ENCODE results near the gene RBBP8NL.

The RBBP8NL gene

GRCh38 chr20:62389601-62390087 is 37.7 kb downstream of the RBBP8NL start:
- no peak overlapping the region for H2AFZ ChIP-seq (ENCODE audit: low read depth, low read length)
- H3K9me3 ChIP-seq (ENCODE audit: insufficient read depth, low read length, severe bottlenecking): no peaks in the 10 kb centered on the region
- peaks cover 36% of the 10 kb centered on the region for H3K4me1 ChIP-seq (ENCODE audit: insufficient read depth, low read length)
- no peak overlapping the region for H3K4me2 ChIP-seq (ENCODE audit: insufficient read depth, low read length)
- no peak overlapping the region for H3K9ac ChIP-seq (ENCODE audit: low read depth, low read length)
- H4K20me1 ChIP-seq (ENCODE audit: insufficient read depth, low read length): peaks cover 58% of the 10 kb centered on the region
- peaks cover 50% of the 10 kb centered on the region for H3K79me2 ChIP-seq (ENCODE audit: insufficient read depth, low read length)
- H3K4me3 ChIP-seq (ENCODE audit: low read depth in 1 of 2, low read length in 2 of 2): no peak overlapping the region
- H3K27ac ChIP-seq (ENCODE audit: low read length): no peak overlapping the region
- peaks cover 72% of the 10 kb centered on the region for H3K36me3 ChIP-seq (ENCODE audit: insufficient read depth, low read length)
- no peak for TF ChIP-seq EZH2 (IDR thresholded peaks at IDR 0.05; ENCODE audit: borderline replicate concordance, low read depth, low read length, severe bottlenecking)
- no peak for TF ChIP-seq CTCF (IDR thresholded peaks at IDR 0.05; ENCODE audit: borderline replicate concordance, extremely low read depth, low read length, poor library complexity, severe bottlenecking)
- DNase-seq (no peak), ATAC-seq (ENCODE audit: insufficient read depth, low read depth) (no peak)
- no peaks in the 10 kb centered on the region for H3K27me3 ChIP-seq (ENCODE audit: insufficient read depth, low read length, poor library complexity)

GRCh38 chr20:62388839-62389600 is 38.3 kb downstream of the RBBP8NL start:
- no peaks in the 10 kb centered on the region for H3K27me3 ChIP-seq (ENCODE audit: insufficient read depth, low read length, poor library complexity)
- peak overlapping the region; percentile 79 for H3K4me2 ChIP-seq (ENCODE audit: insufficient read depth, low read length)
- ATAC-seq (ENCODE audit: insufficient read depth, low read depth): no peak
- peaks cover 69% of the 10 kb centered on the region for H3K36me3 ChIP-seq (ENCODE audit: insufficient read depth, low read length)
- H3K9ac ChIP-seq (ENCODE audit: low read depth, low read length): peak overlapping the region; percentile 89
- peaks cover 55% of the 10 kb centered on the region for H3K79me2 ChIP-seq (ENCODE audit: insufficient read depth, low read length)
- peaks cover 36% of the 10 kb centered on the region for H3K4me1 ChIP-seq (ENCODE audit: insufficient read depth, low read length)
- H4K20me1 ChIP-seq (ENCODE audit: insufficient read depth, low read length): peaks cover 58% of the 10 kb centered on the region
- no peak overlapping the region for H2AFZ ChIP-seq (ENCODE audit: low read depth, low read length)
- no peak for DNase-seq
- no peaks in the 10 kb centered on the region for H3K9me3 ChIP-seq (ENCODE audit: insufficient read depth, low read length, severe bottlenecking)
- peak overlapping the region in 1 of 2 experiments; percentile 98; a peak in 2 of 4 replicates for H3K4me3 ChIP-seq (ENCODE audit: low read depth in 1 of 2, low read length in 2 of 2)
- TF ChIP-seq CTCF (IDR thresholded peaks at IDR 0.05; ENCODE audit: borderline replicate concordance, extremely low read depth, low read length, poor library complexity, severe bottlenecking) (peak; percentile 23), EZH2 (IDR thresholded peaks at IDR 0.05; ENCODE audit: borderline replicate concordance, low read depth, low read length, severe bottlenecking) (no peak)
- H3K27ac ChIP-seq (ENCODE audit: low read length): no peak overlapping the region

- no peak for DNase-seq
- no peaks in the 10 kb centered on the region for H3K27me3 ChIP-seq (ENCODE audit: insufficient read depth, low read length, poor library complexity)
- H3K79me2 ChIP-seq (ENCODE audit: insufficient read depth, low read length): peaks cover 60% of the 10 kb centered on the region
- peak overlapping the region; percentile 87 for H3K27ac ChIP-seq (ENCODE audit: low read length)
- H3K9ac ChIP-seq (ENCODE audit: low read depth, low read length): peak overlapping the region; percentile 89
- H3K4me1 ChIP-seq (ENCODE audit: insufficient read depth, low read length): peaks cover 36% of the 10 kb centered on the region
- no peaks in the 10 kb centered on the region for H3K9me3 ChIP-seq (ENCODE audit: insufficient read depth, low read length, severe bottlenecking)
- H2AFZ ChIP-seq (ENCODE audit: low read depth, low read length): no peak overlapping the region
- ATAC-seq (ENCODE audit: insufficient read depth, low read depth): no peak
- H4K20me1 ChIP-seq (ENCODE audit: insufficient read depth, low read length): peaks cover 49% of the 10 kb centered on the region
- peak overlapping the region; percentile 79 for H3K4me2 ChIP-seq (ENCODE audit: insufficient read depth, low read length)
- H3K4me3 ChIP-seq (ENCODE audit: low read depth in 1 of 2, low read length in 2 of 2): peak overlapping the region; percentile 98 to 99
- peaks cover 60% of the 10 kb centered on the region for H3K36me3 ChIP-seq (ENCODE audit: insufficient read depth, low read length)
- no peak for TF ChIP-seq EZH2 (IDR thresholded peaks at IDR 0.05; ENCODE audit: borderline replicate concordance, low read depth, low read length, severe bottlenecking)
- no peak for TF ChIP-seq CTCF (IDR thresholded peaks at IDR 0.05; ENCODE audit: borderline replicate concordance, extremely low read depth, low read length, poor library complexity, severe bottlenecking)
These were observed 39.3 kb downstream of the RBBP8NL start for GRCh38 chr20:62387933-62388635.

All from DND-41 (cell line).